ENCODE measurements around the gene DDX53. TPM values are rescaled to one million over a fixed set of nuclear protein-coding genes. Genes with fewer than 3 reads are reported as not detected.

Gene DDX53
- total RNA-seq (2022; extraction: Qiagen RNA extraction; ENCODE audit: low read depth) = not detected in 5 replicates

DNA sequence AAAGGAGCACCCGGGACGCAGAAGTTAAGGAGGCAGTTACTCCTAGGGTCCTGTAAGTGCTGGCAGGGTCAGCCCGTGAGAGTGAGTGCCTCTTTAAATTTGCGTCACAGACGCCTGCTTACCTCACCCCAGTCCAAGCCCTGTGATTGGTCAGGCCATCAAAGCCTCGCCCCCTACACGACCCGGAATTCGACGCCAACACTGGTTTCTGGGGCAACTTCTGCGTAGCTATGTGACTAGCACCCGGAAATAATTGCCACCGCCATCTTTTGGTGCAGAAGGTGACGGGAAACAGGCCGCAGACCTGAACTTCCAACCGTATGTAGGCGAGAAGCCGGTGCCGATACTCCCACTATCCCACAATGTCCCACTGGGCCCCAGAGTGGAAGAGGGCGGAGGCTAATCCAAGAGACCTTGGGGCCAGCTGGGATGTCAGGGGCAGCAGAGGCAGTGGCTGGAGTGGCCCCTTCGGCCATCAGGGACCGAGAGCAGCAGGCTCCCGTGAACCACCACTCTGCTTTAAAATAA lies at the start of gene DDX53:
Gene DDX53, plus strand, starts transcription at position 265 of the 528 bp plus-strand sequence. Its CDS starts 98 bp downstream, at position 363.

All from A549 treated with GW870086 at 1 μM for 4 hours (cell line).